Right atrium auricular region (tissue), 2 donors: ENCODE results near the gene CD72. TPM values are rescaled to one million over a fixed set of nuclear protein-coding genes. Genes with fewer than 3 reads are reported as not detected.
"Not testable (repeated sequence)": the region's sequence is repeated elsewhere in the genome, so short reads cannot be mapped to it uniquely, and the experiment has no call there.

Experiments
- DNase-seq: peaks from one replicate; pipeline ENCODE4 v3.0.0-alpha.2; 2019; ENCODE audit warnings: low spot score
- H3K27ac ChIP-seq, 2 donors: fragments of 200-600 bp; sonication (generic); 1 replicate in 1 of 2; 2 replicates in 1 of 2; pipeline ENCODE4 v1.5.1; 2016 to 2019
- H3K27me3 ChIP-seq, 2 donors: fragments of 200-600 bp; sonication (generic); one replicate each; pipeline versions ENCODE4 v1.5.1 to v1.6.0; 2017 to 2019
- H3K36me3 ChIP-seq: fragments of 200-600 bp; sonication (generic); one replicate; pipeline ENCODE4 v1.5.1; 2016
- H3K4me1 ChIP-seq, 2 donors: fragments of 200-600 bp; sonication (generic); one replicate each; pipeline versions ENCODE4 v1.5.1 to v1.6.0; 2017 to 2019
- H3K4me3 ChIP-seq, 2 donors: fragments of 200-600 bp; sonication (generic); 1 replicate in 1 of 2; 2 replicates in 1 of 2; pipeline ENCODE4 v1.5.1; 2017 to 2019; ENCODE audit warnings: mild to moderate bottlenecking in 1 of 2, moderate library complexity in 1 of 2
- H3K9me3 ChIP-seq, 2 donors: fragments of 200-600 bp; sonication (generic); one replicate each; pipeline ENCODE4 v1.5.1; 2019
- total RNA-seq, 2 donors: library from RNA; depleted of rRNA; stranded (reverse); fragments of >200 nt; gene quantifications; one replicate each; pipeline ENCODE4 v1.1.0, GENCODE V29; 2016
- TF ChIP-seq, protein P1 (sequence below), 2 donors: fragments of 200-600 bp; sonication (generic); IDR thresholded peaks; one replicate each; pipeline ENCODE4 v1.5.1; 2019; ENCODE audit warnings: antibody characterized with exemption in 2 of 2

Gene CD72
- total RNA-seq, 2 donors from 2014 or later = 0.79 to 1.3 TPM

- DNase-seq, H3K4me1 ChIP-seq, H3K27ac ChIP-seq, H3K36me3 ChIP-seq, H3K27me3 ChIP-seq, H3K4me3 ChIP-seq: not testable (repeated sequence)
- peaks cover 0 to 13% of the 10 kb centered on the region in 2 donors for H3K9me3 ChIP-seq
Observed at GRCh38 chr9:35579659-35580227, 38.5 kb downstream of the CD72 start.

- Histone ChIP-seq H3K4me3 (no peak overlapping the region), H3K27me3 (no peaks in the 10 kb centered on the region), H3K27ac (no peak overlapping the region), H3K36me3 (no peaks in the 10 kb centered on the region), H3K4me1 (no peaks in the 10 kb centered on the region), H3K9me3 (peaks cover 0 to 13% of the 10 kb centered on the region in 2 donors)
- TF ChIP-seq, protein P1, sequence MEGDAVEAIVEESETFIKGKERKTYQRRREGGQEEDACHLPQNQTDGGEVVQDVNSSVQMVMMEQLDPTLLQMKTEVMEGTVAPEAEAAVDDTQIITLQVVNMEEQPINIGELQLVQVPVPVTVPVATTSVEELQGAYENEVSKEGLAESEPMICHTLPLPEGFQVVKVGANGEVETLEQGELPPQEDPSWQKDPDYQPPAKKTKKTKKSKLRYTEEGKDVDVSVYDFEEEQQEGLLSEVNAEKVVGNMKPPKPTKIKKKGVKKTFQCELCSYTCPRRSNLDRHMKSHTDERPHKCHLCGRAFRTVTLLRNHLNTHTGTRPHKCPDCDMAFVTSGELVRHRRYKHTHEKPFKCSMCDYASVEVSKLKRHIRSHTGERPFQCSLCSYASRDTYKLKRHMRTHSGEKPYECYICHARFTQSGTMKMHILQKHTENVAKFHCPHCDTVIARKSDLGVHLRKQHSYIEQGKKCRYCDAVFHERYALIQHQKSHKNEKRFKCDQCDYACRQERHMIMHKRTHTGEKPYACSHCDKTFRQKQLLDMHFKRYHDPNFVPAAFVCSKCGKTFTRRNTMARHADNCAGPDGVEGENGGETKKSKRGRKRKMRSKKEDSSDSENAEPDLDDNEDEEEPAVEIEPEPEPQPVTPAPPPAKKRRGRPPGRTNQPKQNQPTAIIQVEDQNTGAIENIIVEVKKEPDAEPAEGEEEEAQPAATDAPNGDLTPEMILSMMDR (IDR thresholded peaks at IDR 0.05) = no peak
- DNase-seq = no peak
Observed at GRCh38 chr9:35579130-35579529, 39.1 kb downstream of the CD72 start.

DNA sequence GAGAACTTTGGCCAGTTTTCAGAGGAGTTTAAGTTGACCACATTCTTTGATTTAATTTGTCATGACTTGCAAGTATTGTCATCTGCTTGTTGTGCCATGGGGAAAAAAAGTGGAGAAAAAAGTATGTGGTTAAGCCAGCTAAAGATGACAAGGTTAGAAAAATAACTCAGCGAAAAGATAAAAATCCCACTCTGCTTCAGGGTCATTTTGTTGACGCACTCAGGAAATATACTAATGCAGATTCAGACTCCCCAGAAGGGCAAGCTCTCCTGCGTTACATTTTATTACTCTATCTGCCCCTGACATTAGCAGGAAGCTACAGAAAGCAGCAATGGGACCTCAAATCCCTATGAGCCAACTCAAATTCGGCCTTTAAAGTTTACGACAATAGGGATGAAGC lies 40.7 kb downstream of the CD72 start:
- no peaks in the 10 kb centered on the region for H3K27me3 ChIP-seq
- H3K9me3 ChIP-seq = peaks cover 0 to 13% of the 10 kb centered on the region in 2 donors
- no peak overlapping the region for H3K27ac ChIP-seq
- no peak for DNase-seq
- H3K4me3 ChIP-seq = no peak overlapping the region
- H3K36me3 ChIP-seq = no peaks in the 10 kb centered on the region
- TF ChIP-seq, protein P1 (IDR thresholded peaks at IDR 0.05) = no peak
- H3K4me1 ChIP-seq = no peaks in the 10 kb centered on the region

- Histone ChIP-seq H3K4me3 (no peak overlapping the region), H3K9me3 (peaks cover 0 to 11% of the 10 kb centered on the region in 2 donors), H3K27me3 (no peaks in the 10 kb centered on the region), H3K27ac (no peak overlapping the region), H3K4me1 (no peaks in the 10 kb centered on the region), H3K36me3 (no peaks in the 10 kb centered on the region)
- no peak for DNase-seq
- TF ChIP-seq, protein P1 (IDR thresholded peaks at IDR 0.05) = no peak
Observed at GRCh38 chr9:35575478-35575877, 42.7 kb downstream of the CD72 start.

DNA sequence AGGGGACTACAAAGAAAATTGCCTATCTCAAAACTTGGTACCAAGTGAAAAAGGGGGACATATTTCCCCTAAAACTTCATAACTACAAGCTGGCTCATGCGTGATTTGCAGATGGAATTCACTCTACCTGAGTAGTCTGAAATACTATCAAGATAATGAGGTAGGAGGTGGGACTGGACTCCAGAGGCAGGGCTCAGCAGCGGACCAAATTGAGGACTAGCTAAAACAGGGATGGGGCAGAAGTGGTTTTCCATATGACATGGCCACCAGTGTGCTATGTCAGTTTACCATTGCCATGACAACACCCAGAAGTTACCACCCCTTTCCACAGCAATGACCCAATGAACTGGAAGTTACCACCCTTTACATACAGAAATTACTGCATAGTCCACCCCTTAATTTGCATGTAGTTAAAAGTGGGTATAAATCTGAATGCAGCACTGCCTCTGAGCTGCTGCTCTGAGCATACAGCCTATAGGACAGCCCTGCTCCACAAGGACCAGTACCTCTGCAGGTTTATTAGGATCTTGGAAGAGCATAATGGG lies 43.6 kb downstream of the CD72 start:
- H3K9me3 ChIP-seq = peaks cover 0 to 3% of the 10 kb centered on the region in 2 donors
- no peaks in the 10 kb centered on the region for H3K4me1 ChIP-seq
- H3K27me3 ChIP-seq = no peaks in the 10 kb centered on the region
- H3K36me3 ChIP-seq = no peaks in the 10 kb centered on the region
- TF ChIP-seq, protein P1 (IDR thresholded peaks at IDR 0.05) = no peak
- H3K4me3 ChIP-seq = no peak overlapping the region
- no peak overlapping the region for H3K27ac ChIP-seq
- no peak for DNase-seq

- H3K27ac ChIP-seq = no peak overlapping the region
- TF ChIP-seq, protein P1 (IDR thresholded peaks at IDR 0.05) = no peak
- H3K9me3 ChIP-seq = no peaks in the 10 kb centered on the region
- DNase-seq = no peak
- H3K4me3 ChIP-seq = no peak overlapping the region
- H3K27me3 ChIP-seq = no peaks in the 10 kb centered on the region
- no peaks in the 10 kb centered on the region for H3K4me1 ChIP-seq
- H3K36me3 ChIP-seq = no peaks in the 10 kb centered on the region
Observed at GRCh38 chr9:35570709-35571504, 47.3 kb downstream of the CD72 start.
